Ascending aorta (tissue), 2 donors: Measurements from ENCODE around the gene SS18L1. TPM values are rescaled to one million over a fixed set of nuclear protein-coding genes. Genes with fewer than 3 reads are reported as not detected.

Source experiments
- DNase-seq, 2 donors: peaks; one replicate each; pipeline ENCODE4 v3.0.0-alpha.2; 2019; ENCODE audit warnings: low spot score in 2 of 2
- H3K27ac ChIP-seq, 2 donors: fragments of 200-600 bp; sonication (generic); one replicate each; pipeline ENCODE4 v1.5.1; 2016 to 2017; ENCODE audit warnings: mild to moderate bottlenecking in 1 of 2
- H3K27me3 ChIP-seq: fragments of 200-600 bp; sonication (generic); one replicate; pipeline ENCODE4 v1.5.1; 2017
- H3K36me3 ChIP-seq, 2 donors: fragments of 200-600 bp; sonication (generic); one replicate each; pipeline ENCODE4 v1.5.1; 2016
- H3K4me1 ChIP-seq, 2 donors: fragments of 200-600 bp; sonication (generic); one replicate each; pipeline ENCODE4 v1.5.1; 2016 to 2017; ENCODE audit warnings: mild to moderate bottlenecking in 1 of 2
- H3K4me3 ChIP-seq, 2 donors: fragments of 200-600 bp; sonication (generic); one replicate each; pipeline ENCODE4 v1.5.1; 2016 to 2017; ENCODE audit warnings: mild to moderate bottlenecking in 1 of 2
- H3K9me3 ChIP-seq, 2 donors: fragments of 200-600 bp; sonication (generic); one replicate each; pipeline ENCODE4 v1.5.1; 2016
- CTCF ChIP-seq, 3 experiments: fragments of 200-600 bp in 2 of 3; fragments of 450-650 bp in 1 of 3; sonication (generic) in 2 of 3; IDR thresholded peaks; one replicate each; pipeline ENCODE4 v1.5.1; 2016 to 2019; ENCODE audit warnings: antibody characterized with exemption in 3 of 3, mild to moderate bottlenecking in 1 of 3, moderate library complexity in 1 of 3
- intact Hi-C: fragments of 100-400 bp; cut with DNase I; formaldehyde crosslinking; loops from one replicate; pipeline ENCODE4 v1.15.1; 2023
- total RNA-seq: library from RNA; depleted of rRNA; stranded (reverse); fragments of >200 nt; gene quantifications from one replicate; pipeline ENCODE4 v1.1.0, GENCODE V29; 2016

SS18L1 gene
- total RNA-seq, 1 donor from 2014 or later, result 39.8 TPM

- TF ChIP-seq CTCF (IDR thresholded peaks at IDR 0.05), result no peak
- H3K36me3 ChIP-seq, result no peaks in the 10 kb centered on the region
- H3K9me3 ChIP-seq, result no peaks in the 10 kb centered on the region
- intact Hi-C loops, result no loop called here
- no peak for DNase-seq
- H3K4me3 ChIP-seq, result no peak overlapping the region
- H3K27me3 ChIP-seq, result peaks cover 19% of the 10 kb centered on the region
- H3K4me1 ChIP-seq, result peaks cover 3% of the 10 kb centered on the region in 2 donors
- H3K27ac ChIP-seq, result no peak overlapping the region
Observed at GRCh38 chr20:62215020-62215990, 71.7 kb downstream of the SS18L1 start.

- no peak overlapping the region for H3K27ac ChIP-seq
- no peak for TF ChIP-seq CTCF (IDR thresholded peaks at IDR 0.05)
- H3K9me3 ChIP-seq, result no peaks in the 10 kb centered on the region
- H3K27me3 ChIP-seq, result peaks cover 21% of the 10 kb centered on the region
- intact Hi-C loops, result no loop called here
- no peak overlapping the region for H3K4me3 ChIP-seq
- peaks cover 3 to 7% of the 10 kb centered on the region in 2 donors for H3K4me1 ChIP-seq
- H3K36me3 ChIP-seq, result no peaks in the 10 kb centered on the region
- DNase-seq, result no peak
Observed at GRCh38 chr20:62215991-62216635, 72.5 kb downstream of the SS18L1 start.

- no peak overlapping the region for H3K4me3 ChIP-seq
- DNase-seq, result no peak
- no peaks in the 10 kb centered on the region for H3K9me3 ChIP-seq
- H3K4me1 ChIP-seq, result peaks cover 3 to 7% of the 10 kb centered on the region in 2 donors
- intact Hi-C loops, result no loop called here
- TF ChIP-seq CTCF (IDR thresholded peaks at IDR 0.05), result no peak
- H3K27ac ChIP-seq, result no peak overlapping the region
- peaks cover 25% of the 10 kb centered on the region for H3K27me3 ChIP-seq
- H3K36me3 ChIP-seq, result no peaks in the 10 kb centered on the region
Observed at GRCh38 chr20:62216636-62217566, 73.3 kb downstream of the SS18L1 start.

- intact Hi-C loops, result no loop called here
- peaks cover 28% of the 10 kb centered on the region for H3K27me3 ChIP-seq
- no peak overlapping the region for H3K4me3 ChIP-seq
- no peak for DNase-seq
- no peaks in the 10 kb centered on the region for H3K9me3 ChIP-seq
- no peak for TF ChIP-seq CTCF (IDR thresholded peaks at IDR 0.05)
- peaks cover 3 to 7% of the 10 kb centered on the region in 2 donors for H3K4me1 ChIP-seq
- no peaks in the 10 kb centered on the region for H3K36me3 ChIP-seq
- H3K27ac ChIP-seq, result no peak overlapping the region
Observed at GRCh38 chr20:62217913-62218773, 74.6 kb downstream of the SS18L1 start.
